ENCODE data around the gene CENPF.

CENPF gene

GRCh38 chr1:214566158-214567104, 36.6 kb upstream of the CENPF start:
- H3K27ac Mint-ChIP-seq, result no peak overlapping the region
- peaks cover 9% of the 10 kb centered on the region for H3K27me3 Mint-ChIP-seq (ENCODE audit: low read depth, poor library complexity)
- H3K4me3 Mint-ChIP-seq, result no peak overlapping the region
- no peak for TF ChIP-seq CTCF (IDR thresholded peaks at IDR 0.05)
- no peak for DNase-seq
- H3K9me3 Mint-ChIP-seq, result peaks cover 6% of the 10 kb centered on the region
- H3K36me3 Mint-ChIP-seq (ENCODE audit: low read depth), result no peaks in the 10 kb centered on the region
- H3K4me1 Mint-ChIP-seq, result peaks cover 18% of the 10 kb centered on the region

GRCh38 chr1:214567481-214567980, 35.5 kb upstream of the CENPF start:
- Mint-ChIP-seq H3K4me3 (no peak overlapping the region), H3K36me3 (ENCODE audit: low read depth) (no peaks in the 10 kb centered on the region), H3K27ac (no peak overlapping the region), H3K27me3 (ENCODE audit: low read depth, poor library complexity) (peaks cover 9% of the 10 kb centered on the region), H3K4me1 (peaks cover 29% of the 10 kb centered on the region), H3K9me3 (no peaks in the 10 kb centered on the region)
- no peak for TF ChIP-seq CTCF (IDR thresholded peaks at IDR 0.05)
- no peak for DNase-seq

- Mint-ChIP-seq H3K4me3 (no peak overlapping the region), H3K9me3 (no peaks in the 10 kb centered on the region), H3K27ac (peak overlapping the region; percentile 14), H3K4me1 (peaks cover 37% of the 10 kb centered on the region), H3K27me3 (ENCODE audit: low read depth, poor library complexity) (peaks cover 12% of the 10 kb centered on the region), H3K36me3 (ENCODE audit: low read depth) (no peaks in the 10 kb centered on the region)
- no peak for DNase-seq
- no peak for TF ChIP-seq CTCF (IDR thresholded peaks at IDR 0.05)
These were observed 34.7 kb upstream of the CENPF start for GRCh38 chr1:214568328-214568727.

- Mint-ChIP-seq H3K27ac (no peak overlapping the region), H3K36me3 (ENCODE audit: low read depth) (no peaks in the 10 kb centered on the region), H3K27me3 (ENCODE audit: low read depth, poor library complexity) (peaks cover 12% of the 10 kb centered on the region), H3K9me3 (peaks cover 2% of the 10 kb centered on the region), H3K4me3 (no peak overlapping the region), H3K4me1 (peaks cover 40% of the 10 kb centered on the region)
- TF ChIP-seq CTCF (IDR thresholded peaks at IDR 0.05), result no peak
- DNase-seq, result no peak
These were observed 33.5 kb upstream of the CENPF start for GRCh38 chr1:214569357-214570004.

- Mint-ChIP-seq H3K27me3 (ENCODE audit: low read depth, poor library complexity) (peaks cover 12% of the 10 kb centered on the region), H3K4me3 (no peak overlapping the region), H3K36me3 (ENCODE audit: low read depth) (no peaks in the 10 kb centered on the region), H3K27ac (no peak overlapping the region), H3K4me1 (peaks cover 40% of the 10 kb centered on the region), H3K9me3 (peaks cover 10% of the 10 kb centered on the region)
- DNase-seq, result no peak
- no peak for TF ChIP-seq CTCF (IDR thresholded peaks at IDR 0.05)
These were observed 32.6 kb upstream of the CENPF start for GRCh38 chr1:214570442-214570841.
